Choroid plexus epithelial cell (primary cell): Measurements from ENCODE around the gene CYB5RL.
"Not testable (repeated sequence)": the region's sequence is repeated elsewhere in the genome, so short reads cannot be mapped to it uniquely, and the experiment has no call there.

ENCODE experiments used
- DNase-seq: peaks from one replicate; pipeline ENCODE4 v3.0.0-alpha.2; 2010; ENCODE audit warnings: low read depth
- H3K4me3 ChIP-seq: 2 replicates; pipeline ENCODE4 v1.5.1; 2011; ENCODE audit warnings: low read depth, mild to moderate bottlenecking, control low read depth, low read length, moderate library complexity
- TF ChIP-seq, protein P1 (sequence below): conservative IDR thresholded peaks from 2 replicates; pipeline ENCODE4 v1.5.1; 2011; ENCODE audit warnings: low read depth, mild to moderate bottlenecking, control low read depth, inconsistent platforms, low read length, moderate library complexity

The CYB5RL gene

DNA sequence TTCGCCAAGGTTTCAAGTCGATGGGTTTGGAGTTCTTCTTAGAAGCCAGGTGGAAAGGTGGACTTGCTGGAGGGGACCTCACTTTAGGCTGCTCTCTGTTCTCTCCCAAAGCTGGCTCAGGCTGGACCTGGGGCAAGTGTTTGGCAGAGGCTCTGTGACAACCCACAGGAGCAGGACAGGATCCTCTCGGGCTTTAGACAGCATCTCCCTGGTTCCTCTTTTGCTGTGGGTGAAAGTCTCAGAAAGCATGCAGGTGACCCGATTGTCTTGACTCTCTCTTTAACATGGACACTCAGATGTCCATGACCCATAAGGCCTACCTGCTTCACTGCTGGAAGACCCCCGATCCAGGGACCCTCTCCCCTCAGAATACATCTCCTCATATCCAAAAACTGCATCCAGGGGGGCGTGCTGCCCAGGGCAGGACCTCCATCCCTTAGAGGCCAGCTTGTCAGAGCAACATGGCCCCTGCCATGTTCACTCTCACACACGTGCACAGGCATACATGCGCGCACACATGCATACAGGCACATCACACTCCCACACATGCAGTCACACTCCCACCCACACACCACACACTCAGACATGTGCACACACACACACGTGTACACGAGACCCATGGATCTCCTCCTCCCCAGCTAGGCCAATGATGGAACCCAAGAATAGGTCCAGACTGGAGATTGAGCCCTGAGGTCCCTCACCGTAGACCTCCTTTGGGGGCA lies 21.4 kb upstream of the CYB5RL start:
- DNase-seq, result no peak
- no peak overlapping the region for H3K4me3 ChIP-seq

DNA sequence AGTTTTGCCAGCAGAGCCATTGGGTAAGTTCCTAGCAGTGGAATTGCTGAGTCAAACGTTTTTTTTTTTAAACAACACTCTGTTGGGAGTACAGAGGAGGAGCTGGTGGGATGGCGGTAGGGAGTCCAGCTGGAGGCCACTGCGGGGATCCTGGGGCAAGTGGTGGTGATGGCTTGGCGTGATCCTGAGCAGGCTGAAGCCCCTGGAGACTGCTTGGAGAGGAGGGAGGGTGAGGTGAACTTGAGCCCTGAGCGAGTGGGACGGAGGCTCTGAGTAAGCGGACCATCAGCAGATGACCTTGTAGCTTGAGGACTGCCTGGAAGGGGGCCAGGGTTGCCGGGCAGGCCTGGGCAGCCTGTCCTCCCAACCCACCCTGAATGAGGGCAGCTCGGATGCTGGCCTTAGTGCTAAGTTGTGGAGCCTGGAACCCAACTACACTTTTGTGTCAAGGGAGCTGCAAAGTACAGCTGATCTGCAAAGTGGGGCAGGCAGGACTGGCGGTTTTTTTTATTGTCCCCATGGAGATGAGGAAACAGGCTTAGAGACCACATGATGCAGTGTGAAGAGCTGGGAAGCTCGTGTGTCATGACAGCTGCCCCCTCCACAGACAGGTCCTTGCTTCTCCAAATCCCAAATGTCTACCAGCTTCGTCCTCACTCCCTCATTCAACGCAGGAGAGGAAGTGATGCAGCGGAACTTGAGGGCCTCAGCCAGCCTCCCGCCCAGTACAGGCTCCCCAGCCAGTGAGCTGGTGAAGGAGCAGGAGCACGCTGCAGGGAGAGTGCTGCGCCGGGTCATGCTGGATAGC lies 20.4 kb upstream of the CYB5RL start:
- peak; percentile 75 for DNase-seq
- no peak overlapping the region for H3K4me3 ChIP-seq
- TF ChIP-seq, protein P1, sequence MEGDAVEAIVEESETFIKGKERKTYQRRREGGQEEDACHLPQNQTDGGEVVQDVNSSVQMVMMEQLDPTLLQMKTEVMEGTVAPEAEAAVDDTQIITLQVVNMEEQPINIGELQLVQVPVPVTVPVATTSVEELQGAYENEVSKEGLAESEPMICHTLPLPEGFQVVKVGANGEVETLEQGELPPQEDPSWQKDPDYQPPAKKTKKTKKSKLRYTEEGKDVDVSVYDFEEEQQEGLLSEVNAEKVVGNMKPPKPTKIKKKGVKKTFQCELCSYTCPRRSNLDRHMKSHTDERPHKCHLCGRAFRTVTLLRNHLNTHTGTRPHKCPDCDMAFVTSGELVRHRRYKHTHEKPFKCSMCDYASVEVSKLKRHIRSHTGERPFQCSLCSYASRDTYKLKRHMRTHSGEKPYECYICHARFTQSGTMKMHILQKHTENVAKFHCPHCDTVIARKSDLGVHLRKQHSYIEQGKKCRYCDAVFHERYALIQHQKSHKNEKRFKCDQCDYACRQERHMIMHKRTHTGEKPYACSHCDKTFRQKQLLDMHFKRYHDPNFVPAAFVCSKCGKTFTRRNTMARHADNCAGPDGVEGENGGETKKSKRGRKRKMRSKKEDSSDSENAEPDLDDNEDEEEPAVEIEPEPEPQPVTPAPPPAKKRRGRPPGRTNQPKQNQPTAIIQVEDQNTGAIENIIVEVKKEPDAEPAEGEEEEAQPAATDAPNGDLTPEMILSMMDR, result no peak

More for the DNA sequence above, 21.4 kb upstream of the CYB5RL start:
- TF ChIP-seq, protein P1, result no peak

DNA sequence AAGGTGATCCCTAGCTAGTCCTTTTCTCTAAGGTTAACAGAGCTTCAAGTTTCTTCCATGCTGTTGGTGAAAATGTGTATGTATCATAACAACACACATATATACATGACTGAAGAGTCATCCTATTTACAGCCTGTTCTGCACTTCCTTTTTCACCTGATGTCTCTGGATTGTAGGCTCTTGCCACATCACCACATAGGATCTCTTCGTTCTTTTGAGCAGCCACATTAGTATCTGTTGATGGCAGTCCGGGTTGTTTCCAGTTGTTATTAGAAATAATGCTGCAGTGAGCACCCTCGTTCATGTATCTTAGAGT lies 19.8 kb upstream of the CYB5RL start:
- no peak for DNase-seq
- TF ChIP-seq, protein P1, result no peak
- H3K4me3 ChIP-seq, result no peak overlapping the region

DNA sequence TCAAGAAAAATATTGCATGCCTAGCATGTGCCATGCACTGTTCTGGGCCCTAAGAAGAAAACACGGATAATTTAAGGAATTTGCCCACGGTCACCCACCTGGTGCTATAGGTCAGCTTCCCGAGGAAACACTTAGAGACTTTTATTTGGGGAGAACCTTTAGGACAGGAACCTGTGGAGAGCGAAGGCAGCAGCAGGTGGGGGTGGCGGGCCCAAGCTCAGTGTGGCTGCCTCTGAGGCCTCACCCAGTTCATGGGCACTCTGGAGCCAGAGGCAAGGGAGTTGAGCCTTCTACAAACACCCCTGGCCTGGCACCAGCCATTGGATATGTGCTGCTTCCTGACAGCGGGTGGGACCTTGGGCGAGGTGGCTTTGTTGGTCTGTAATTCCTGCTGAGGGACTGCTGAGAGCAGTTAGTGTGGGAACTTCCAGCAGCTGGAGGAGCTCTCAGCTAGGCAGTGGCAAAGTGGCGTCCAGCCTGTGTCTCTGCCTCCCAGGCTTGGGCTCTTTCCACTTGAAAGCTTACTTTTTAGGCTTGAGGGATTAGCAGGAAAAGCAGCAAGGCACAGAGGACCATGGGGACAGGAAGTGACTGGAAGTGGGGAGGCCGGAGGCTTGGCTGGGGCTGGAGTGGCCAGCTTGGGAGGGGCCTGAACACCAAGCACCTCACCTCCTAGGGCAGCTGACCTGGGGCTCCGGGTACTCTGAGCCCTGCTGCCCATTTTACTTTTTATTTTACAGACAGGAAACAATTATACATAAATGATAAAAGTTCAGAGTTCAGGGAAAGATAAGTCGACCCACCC lies 19.3 kb upstream of the CYB5RL start:
- no peak overlapping the region for H3K4me3 ChIP-seq
- peak; percentile 39 for DNase-seq
- TF ChIP-seq, protein P1, result peak; percentile 34

DNA sequence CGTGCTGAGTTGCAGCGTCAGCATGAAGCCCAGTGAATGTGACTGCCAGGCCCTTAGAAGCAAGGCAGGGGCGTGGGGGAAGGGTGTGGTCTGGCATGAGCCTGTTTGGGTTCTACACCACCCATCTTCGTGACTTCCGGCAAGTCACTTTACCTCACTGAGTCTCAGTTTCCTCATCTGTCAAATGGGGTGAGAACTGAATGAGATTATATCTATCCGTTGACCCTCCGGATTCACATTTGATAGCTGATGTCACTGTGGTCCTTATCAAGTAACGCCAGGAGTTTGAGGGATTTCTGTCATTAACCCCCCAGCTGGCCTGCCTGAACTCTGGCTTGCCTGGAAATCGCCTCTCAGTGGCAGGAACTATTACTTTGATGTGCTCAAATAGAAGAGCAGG lies 15.7 kb upstream of the CYB5RL start:
- no peak for DNase-seq
- no peak overlapping the region for H3K4me3 ChIP-seq
- TF ChIP-seq, protein P1, result no peak

DNA sequence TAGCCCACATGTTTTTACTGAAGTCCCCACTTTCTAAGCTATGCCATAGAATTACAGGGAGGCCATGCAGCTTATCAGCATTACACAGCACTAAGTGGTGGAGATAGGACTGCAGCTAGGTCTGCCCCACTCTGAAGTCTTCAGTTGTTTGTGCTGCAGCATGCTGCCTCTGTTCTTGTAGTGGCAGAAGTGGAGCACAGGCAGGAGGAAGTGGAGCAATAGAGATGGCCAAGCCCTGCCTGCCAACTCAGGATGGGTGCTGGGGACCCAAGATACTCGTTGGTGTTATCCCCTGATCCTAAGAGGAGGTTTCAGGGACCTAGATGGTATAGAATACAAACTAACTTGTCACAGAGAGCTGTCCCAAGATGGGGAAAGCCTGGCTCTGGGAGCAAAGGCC lies 13.0 kb upstream of the CYB5RL start:
- TF ChIP-seq, protein P1, result no peak

DNA sequence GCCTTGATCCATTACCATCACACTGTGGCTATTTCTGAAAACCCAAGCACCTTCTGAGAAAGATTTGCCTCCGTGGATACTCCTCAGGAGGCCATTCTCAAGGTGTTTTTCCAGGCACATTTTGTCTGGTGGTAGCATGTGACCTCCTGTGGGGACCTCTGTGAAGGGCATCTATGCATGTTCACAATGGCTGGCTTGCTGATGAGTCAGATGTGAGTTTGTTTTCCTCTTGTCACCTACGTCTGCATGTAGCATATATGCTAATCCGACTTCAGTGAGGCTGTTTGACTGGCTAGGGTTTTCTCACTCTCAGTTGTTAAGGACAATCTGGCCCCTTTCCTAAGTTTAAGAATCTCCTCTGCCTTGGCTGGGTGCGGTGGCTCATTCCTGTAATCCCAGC lies 8.1 kb upstream of the CYB5RL start:
- not testable (repeated sequence) for H3K4me3 ChIP-seq
- DNase-seq, result peak; percentile 8

More for the DNA sequence above, 13.0 kb upstream of the CYB5RL start:
- H3K4me3 ChIP-seq, result no peak overlapping the region
- DNase-seq, result no peak
